GM23248 (cell line): ENCODE measurements around the gene TMEM143. TPM values are rescaled to one million over a fixed set of nuclear protein-coding genes. Genes with fewer than 3 reads are reported as not detected.

Source experiments
- DNase-seq: peaks from one replicate; pipeline ENCODE4 v3.0.0-alpha.2; 2015
- H2AFZ ChIP-seq: fragments of 200-600 bp; sonication (generic); 2 replicates; pipeline ENCODE4 v1.6.1; 2016; ENCODE audit warnings: antibody characterized with exemption
- H3F3A ChIP-seq: fragments of 200-600 bp; sonication (generic); 2 replicates; pipeline ENCODE4 v1.6.1; 2016; ENCODE audit warnings: mild to moderate bottlenecking, antibody characterized with exemption, mixed run types; ENCODE audit not compliant: insufficient read depth
- H3K27ac ChIP-seq: fragments of 200-600 bp; sonication (generic); 2 replicates; pipeline ENCODE4 v1.5.1; 2016; ENCODE audit warnings: mild to moderate bottlenecking
- H3K27me3 ChIP-seq: fragments of 200-600 bp; sonication (generic); replicated peaks from 2 replicates; pipeline ENCODE4 v1.6.1; 2016; ENCODE audit warnings: mild to moderate bottlenecking; ENCODE audit not compliant: insufficient read depth
- H3K36me3 ChIP-seq: fragments of 200-600 bp; sonication (generic); 2 replicates; pipeline ENCODE4 v1.6.1; 2016; ENCODE audit warnings: low read depth, mild to moderate bottlenecking
- H3K4me1 ChIP-seq: fragments of 200-600 bp; sonication (generic); 2 replicates; pipeline ENCODE4 v1.6.1; 2016; ENCODE audit warnings: mild to moderate bottlenecking; ENCODE audit not compliant: insufficient read depth
- H3K4me2 ChIP-seq: fragments of 200-600 bp; sonication (generic); one replicate; pipeline ENCODE4 v1.6.1; 2016; ENCODE audit warnings: mild to moderate bottlenecking; ENCODE audit not compliant: unreplicated experiment
- H3K4me3 ChIP-seq: fragments of 200-600 bp; sonication (generic); 2 replicates; pipeline ENCODE4 v1.5.1; 2016; ENCODE audit warnings: mild to moderate bottlenecking
- H3K79me2 ChIP-seq: fragments of 200-600 bp; sonication (generic); 2 replicates; pipeline ENCODE4 v1.6.1; 2016; ENCODE audit warnings: mild to moderate bottlenecking; ENCODE audit not compliant: insufficient read depth
- H3K9ac ChIP-seq: fragments of 200-600 bp; sonication (generic); 2 replicates; pipeline ENCODE4 v1.6.1; 2016; ENCODE audit warnings: mild to moderate bottlenecking
- H3K9me2 ChIP-seq: fragments of 200-600 bp; sonication (generic); 2 replicates; pipeline ENCODE4 v1.6.1; 2016; ENCODE audit warnings: mixed run types, mild to moderate bottlenecking, moderate library complexity; ENCODE audit not compliant: insufficient read depth
- H3K9me3 ChIP-seq: fragments of 200-600 bp; sonication (generic); one replicate; pipeline ENCODE4 v1.6.1; 2017; ENCODE audit warnings: low read depth
- H4K20me1 ChIP-seq: fragments of 200-600 bp; sonication (generic); 2 replicates; pipeline ENCODE4 v1.6.0; 2016; ENCODE audit not compliant: insufficient read depth
- EZH2 ChIP-seq: fragments of 200-600 bp; sonication (generic); IDR thresholded peaks from 2 replicates; pipeline ENCODE4 v1.6.1; 2018; ENCODE audit warnings: antibody characterized with exemption, mild to moderate bottlenecking; ENCODE audit not compliant: insufficient read depth, poor library complexity, severe bottlenecking
- EZH2phosphoT487 ChIP-seq: fragments of 200-600 bp; sonication (generic); IDR thresholded peaks from 2 replicates; pipeline ENCODE4 v1.6.1; 2018; ENCODE audit warnings: antibody characterized with exemption, moderate library complexity, mild to moderate bottlenecking, low read depth; ENCODE audit not compliant: insufficient read depth
- WGBS, 2 experiments: methylation state at CpG; one replicate each; pipeline ENCODE4 v1.1.6; 2015 to 2017; ENCODE audit warnings: low lambda C conversion rate in 2 of 2, low coverage in 1 of 2; ENCODE audit errors: missing lambda C conversion rate in 2 of 2; 5-methylcytosine and 5-hydroxymethylcytosine counted together
- in situ Hi-C: fragments of 300-500 bp; cut with MboI; formaldehyde crosslinking; loops from 2 replicates; pipeline ENCODE4 v1.15.0; 2020
- polyA plus RNA-seq: library from polyadenylated mRNA; unstranded; fragments of >200 nt; fragmentation: Nextera tagmentation; extraction: Ambion mirVana; gene quantifications from 2 replicates; pipeline ENCODE4 v1.2.1, GENCODE V29; 2016
- total RNA-seq: library from RNA; depleted of rRNA; stranded (reverse); fragments of >200 nt; shearing (Covaris generic); gene quantifications from 2 replicates; pipeline ENCODE4 v1.2.3, GENCODE V29; 2014

Gene TMEM143
- total and polyA plus RNA-seq, 2 experiments from 2014 or later = 7.6 to 8.6 TPM

DNA sequence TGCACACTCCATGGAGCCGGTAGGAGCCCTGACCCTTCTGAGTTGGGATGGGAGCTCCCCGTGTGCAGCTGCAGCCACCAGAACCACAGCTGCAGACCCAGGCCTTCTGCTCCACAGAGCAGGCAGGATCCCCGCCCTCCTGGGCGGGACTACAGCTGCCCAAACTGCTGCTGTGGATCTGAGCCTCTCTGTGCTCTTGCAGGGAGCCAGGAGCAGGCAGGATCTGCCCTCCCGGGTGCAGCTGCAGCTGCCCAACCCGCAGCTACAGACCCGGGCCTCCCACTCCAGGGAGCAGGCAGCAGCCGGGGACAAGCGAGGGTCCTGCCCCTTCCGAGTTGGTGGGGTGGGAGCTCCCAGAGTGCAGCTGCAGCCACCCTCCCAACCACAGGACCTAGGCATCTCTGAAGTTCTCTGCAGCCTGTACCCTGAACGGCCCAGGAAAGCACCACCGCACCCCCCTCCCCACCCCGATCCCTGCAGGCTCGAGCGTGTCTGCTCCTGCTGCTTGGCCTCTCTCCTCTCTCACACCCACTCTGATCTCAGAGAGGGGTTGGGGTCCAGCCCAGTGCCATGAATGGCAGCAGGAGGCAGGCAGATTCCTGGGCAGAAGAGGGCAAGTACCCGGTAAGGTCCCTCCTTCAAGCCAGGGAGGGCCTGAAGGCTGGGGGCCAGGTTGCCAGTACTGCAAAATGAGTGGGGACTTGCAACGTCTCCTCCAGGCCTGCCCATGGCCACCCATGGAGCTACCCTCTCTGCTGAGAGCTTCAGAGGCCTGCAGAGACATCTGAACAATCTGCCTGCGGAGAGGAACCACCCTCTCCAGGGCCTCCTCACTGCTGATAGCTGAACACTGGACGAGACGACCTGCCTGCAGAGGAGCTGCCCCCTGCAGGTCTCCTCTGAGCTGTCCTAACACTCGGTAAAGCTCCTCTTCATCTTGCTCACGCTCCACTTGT is 54.8 kb downstream of the TMEM143 start:
- H3K36me3 ChIP-seq = no peaks in the 10 kb centered on the region
- H4K20me1 ChIP-seq = no peaks in the 10 kb centered on the region
- no peaks in the 10 kb centered on the region for H3K79me2 ChIP-seq
- no peak overlapping the region for H3K9ac ChIP-seq
- in situ Hi-C loops = no loop called here
- no peak overlapping the region for H2AFZ ChIP-seq
- H3K9me3 ChIP-seq = no peaks in the 10 kb centered on the region
- TF ChIP-seq EZH2 (no peak), EZH2phosphoT487 (no peak)
- H3K4me3 ChIP-seq = no peak overlapping the region
- H3K27me3 ChIP-seq = 0 out of 2 replicates have a peak, but pooled peaks cover 5% of the 10 kb centered on the region
- DNase-seq = no peak
- H3K9me2 ChIP-seq = no peaks in the 10 kb centered on the region
- WGBS, 2 experiments = 44 to 48% methylated on average over 20 to 22 of the region's 22 CpGs
- H3K4me2 ChIP-seq = no peak overlapping the region
- no peaks in the 10 kb centered on the region for H3F3A ChIP-seq
- no peak overlapping the region for H3K27ac ChIP-seq
- no peaks in the 10 kb centered on the region for H3K4me1 ChIP-seq

DNA sequence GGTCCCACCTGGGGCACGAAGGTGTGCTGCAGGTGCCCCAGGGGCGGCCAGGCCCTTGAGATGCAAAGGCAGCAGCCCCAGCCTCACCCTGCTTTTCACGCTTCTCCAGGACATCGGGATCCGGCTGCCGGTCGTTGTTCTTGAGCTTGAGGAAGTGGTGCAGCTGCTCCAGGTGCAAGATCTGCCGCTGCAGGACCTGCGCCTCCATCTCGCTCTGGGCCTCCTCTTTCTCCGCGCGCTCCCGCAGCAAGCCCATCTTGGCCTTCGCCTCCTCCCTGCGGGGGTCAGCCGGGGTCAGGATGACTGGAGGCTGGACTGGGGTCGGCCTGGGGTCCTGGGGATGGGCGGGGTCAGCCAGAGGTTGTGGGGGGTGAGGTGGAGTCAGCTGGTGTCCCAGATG is 59.9 kb downstream of the TMEM143 start:
- Histone ChIP-seq H3K36me3 (no peaks in the 10 kb centered on the region), H3K9me2 (no peaks in the 10 kb centered on the region), H3K27ac (no peak overlapping the region), H3K4me3 (no peak overlapping the region), H3K9ac (no peak overlapping the region), H3K27me3 (0 out of 2 replicates have a peak, but pooled peaks cover 5% of the 10 kb centered on the region), H2AFZ (no peak overlapping the region), H3K9me3 (no peaks in the 10 kb centered on the region), H3K4me1 (no peaks in the 10 kb centered on the region), H3K79me2 (no peaks in the 10 kb centered on the region), H3F3A (no peaks in the 10 kb centered on the region), H4K20me1 (no peaks in the 10 kb centered on the region), H3K4me2 (no peak overlapping the region)
- 64 to 73% methylated on average over 18 to 19 of the region's 19 CpGs for WGBS, 2 experiments
- in situ Hi-C loops = no loop called here
- no peak for DNase-seq
- TF ChIP-seq EZH2 = no peak
- TF ChIP-seq EZH2phosphoT487 = no peak

DNA sequence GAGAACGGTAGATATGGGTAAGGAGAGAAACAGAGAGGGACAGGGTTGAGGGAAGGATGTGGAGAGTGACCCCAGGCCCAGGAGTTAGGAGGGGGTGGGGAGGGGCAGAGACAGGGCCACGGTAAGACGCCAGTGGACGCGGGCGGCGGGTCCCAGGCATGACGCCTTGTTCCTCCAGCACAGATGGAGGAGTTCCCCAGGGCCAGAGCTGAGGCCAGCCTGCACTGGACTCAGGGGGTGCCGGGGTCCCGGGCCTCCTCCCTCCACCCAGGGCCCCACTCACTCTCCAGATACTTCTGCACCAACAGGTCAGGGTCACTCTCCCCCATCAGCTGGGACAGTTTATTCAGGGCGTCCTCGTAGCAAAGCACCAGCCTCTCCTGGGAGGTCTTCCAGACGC is 60.4 kb downstream of the TMEM143 start:
- Histone ChIP-seq H3K4me3 (no peak overlapping the region), H3K27ac (no peak overlapping the region), H3F3A (no peaks in the 10 kb centered on the region), H4K20me1 (no peaks in the 10 kb centered on the region), H3K79me2 (no peaks in the 10 kb centered on the region), H3K27me3 (0 out of 2 replicates have a peak, but pooled peaks cover 5% of the 10 kb centered on the region), H3K9ac (no peak overlapping the region), H3K36me3 (no peaks in the 10 kb centered on the region), H3K9me3 (no peaks in the 10 kb centered on the region), H3K9me2 (no peaks in the 10 kb centered on the region), H3K4me1 (no peaks in the 10 kb centered on the region), H3K4me2 (no peak overlapping the region), H2AFZ (no peak overlapping the region)
- no peak for DNase-seq
- in situ Hi-C loops = no loop called here
- TF ChIP-seq EZH2phosphoT487 (no peak), EZH2 (no peak)
- 74 to 76% methylated on average over 11 to 13 of the region's 13 CpGs for WGBS, 2 experiments

DNA sequence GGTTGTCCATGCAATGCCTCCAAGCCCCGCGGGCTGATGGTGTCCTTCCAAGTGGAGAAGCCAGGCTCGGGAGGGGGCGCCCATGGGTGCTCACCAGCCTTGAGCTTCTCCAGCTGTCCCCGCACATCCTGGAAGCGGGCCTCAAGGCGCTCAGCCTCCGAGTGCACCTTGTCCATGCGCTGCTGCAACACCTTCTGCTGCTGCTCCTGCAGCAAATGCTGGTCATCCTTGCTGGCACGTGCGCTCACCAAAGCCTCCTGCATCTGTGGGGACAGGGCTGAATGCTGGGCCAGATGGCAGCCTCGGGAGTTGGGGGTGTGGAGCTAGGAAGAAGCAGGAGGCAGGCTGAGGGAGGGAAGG is 61.2 kb downstream of the TMEM143 start:
- Histone ChIP-seq H3K79me2 (no peaks in the 10 kb centered on the region), H3K9ac (no peak overlapping the region), H3F3A (no peaks in the 10 kb centered on the region), H4K20me1 (no peaks in the 10 kb centered on the region), H3K36me3 (no peaks in the 10 kb centered on the region), H3K9me2 (no peaks in the 10 kb centered on the region), H3K27ac (no peak overlapping the region), H3K4me1 (no peaks in the 10 kb centered on the region), H3K27me3 (0 out of 2 replicates have a peak, but pooled peaks cover 5% of the 10 kb centered on the region), H3K4me2 (no peak overlapping the region), H3K4me3 (no peak overlapping the region), H2AFZ (no peak overlapping the region), H3K9me3 (no peaks in the 10 kb centered on the region)
- in situ Hi-C loops = no loop called here
- WGBS, 2 experiments = 71 to 74% methylated on average over 12 of the region's 12 CpGs
- TF ChIP-seq EZH2phosphoT487 = no peak
- TF ChIP-seq EZH2 = no peak
- DNase-seq = no peak
